A673 (cell line): Measurements from ENCODE around the gene ARNT2.

Experiments used
- EZH2 ChIP-seq: fragments of 200-600 bp; sonication (generic); IDR thresholded peaks from 2 replicates; pipeline ENCODE4 v1.6.1; 2017; ENCODE audit warnings: borderline replicate concordance, low read depth, mild to moderate bottlenecking, mixed read lengths, antibody characterized with exemption, low read length; ENCODE audit not compliant: poor library complexity, severe bottlenecking
- TF ChIP-seq, protein P1 (sequence below): fragments of 300-800, 200-600 bp; sonication (generic); conservative IDR thresholded peaks from 2 replicates; pipeline ENCODE4 v1.5.1; 2017; ENCODE audit warnings: low read depth, mild to moderate bottlenecking, antibody characterized with exemption, low read length, moderate library complexity, mixed read lengths

- TF ChIP-seq, protein P1, sequence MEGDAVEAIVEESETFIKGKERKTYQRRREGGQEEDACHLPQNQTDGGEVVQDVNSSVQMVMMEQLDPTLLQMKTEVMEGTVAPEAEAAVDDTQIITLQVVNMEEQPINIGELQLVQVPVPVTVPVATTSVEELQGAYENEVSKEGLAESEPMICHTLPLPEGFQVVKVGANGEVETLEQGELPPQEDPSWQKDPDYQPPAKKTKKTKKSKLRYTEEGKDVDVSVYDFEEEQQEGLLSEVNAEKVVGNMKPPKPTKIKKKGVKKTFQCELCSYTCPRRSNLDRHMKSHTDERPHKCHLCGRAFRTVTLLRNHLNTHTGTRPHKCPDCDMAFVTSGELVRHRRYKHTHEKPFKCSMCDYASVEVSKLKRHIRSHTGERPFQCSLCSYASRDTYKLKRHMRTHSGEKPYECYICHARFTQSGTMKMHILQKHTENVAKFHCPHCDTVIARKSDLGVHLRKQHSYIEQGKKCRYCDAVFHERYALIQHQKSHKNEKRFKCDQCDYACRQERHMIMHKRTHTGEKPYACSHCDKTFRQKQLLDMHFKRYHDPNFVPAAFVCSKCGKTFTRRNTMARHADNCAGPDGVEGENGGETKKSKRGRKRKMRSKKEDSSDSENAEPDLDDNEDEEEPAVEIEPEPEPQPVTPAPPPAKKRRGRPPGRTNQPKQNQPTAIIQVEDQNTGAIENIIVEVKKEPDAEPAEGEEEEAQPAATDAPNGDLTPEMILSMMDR: no peak
- no peak for TF ChIP-seq EZH2
Measured at GRCh38 chr15:80574590-80574989, 170.4 kb downstream of the ARNT2 start.
